ENCODE measurements around the gene EYS.

GRCh38 chr6:64665137-64665536, 1041.9 kb downstream of the EYS start:
- TF ChIP-seq POLR2A (IDR thresholded peaks at IDR 0.05) = no peak
- TF ChIP-seq CTCF (IDR thresholded peaks at IDR 0.05) = no peak
- no peak for TF ChIP-seq EP300 (IDR thresholded peaks at IDR 0.05)

Data from gastroesophageal sphincter (tissue), 3 donors.